ENCODE measurements around the gene KLK4.

The KLK4 gene

DNA sequence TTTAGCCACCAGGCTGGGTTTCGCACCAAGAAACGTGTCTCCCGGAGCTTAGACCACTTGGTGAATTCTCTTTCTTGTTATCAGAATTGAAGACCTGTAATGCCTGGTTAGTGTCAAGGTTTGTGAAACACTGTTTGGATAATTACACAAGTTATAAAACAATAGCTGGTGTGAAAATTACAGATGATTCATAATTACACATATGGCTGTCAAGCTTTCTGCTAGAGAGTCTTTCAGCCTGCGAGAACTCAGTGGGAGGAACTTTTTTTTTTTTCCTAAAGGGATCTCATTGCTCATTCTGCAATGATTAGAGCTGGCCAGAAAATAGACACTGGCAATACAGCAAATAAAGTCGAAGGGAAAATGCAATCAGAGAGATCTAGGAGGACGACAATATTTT is 13.4 kb upstream of the KLK4 start:
- no peak overlapping the region for H3K4me2 ChIP-seq
- H3K4me1 ChIP-seq (ENCODE audit: low read depth, poor library complexity, severe bottlenecking), result no peaks in the 10 kb centered on the region
- no peak overlapping the region for H3K27ac ChIP-seq
- H3K4me3 ChIP-seq (IDR thresholded peaks at IDR 0.05; ENCODE audit: insufficient read depth, low read depth, low read length), result no peak overlapping the region
- no peak overlapping the region for H3K9ac ChIP-seq
- no peaks in the 10 kb centered on the region for H3K36me3 ChIP-seq (ENCODE audit: insufficient read depth)
- H3K27me3 ChIP-seq (ENCODE audit: insufficient read depth, low read depth), result peaks cover 6% of the 10 kb centered on the region; the same call in 1 of the 2 replicates
- H3K79me2 ChIP-seq (ENCODE audit: insufficient read depth, low read depth), result no peaks in the 10 kb centered on the region
- no peaks in the 10 kb centered on the region for H4K20me1 ChIP-seq (ENCODE audit: insufficient read depth)
- TF ChIP-seq, protein P1, sequence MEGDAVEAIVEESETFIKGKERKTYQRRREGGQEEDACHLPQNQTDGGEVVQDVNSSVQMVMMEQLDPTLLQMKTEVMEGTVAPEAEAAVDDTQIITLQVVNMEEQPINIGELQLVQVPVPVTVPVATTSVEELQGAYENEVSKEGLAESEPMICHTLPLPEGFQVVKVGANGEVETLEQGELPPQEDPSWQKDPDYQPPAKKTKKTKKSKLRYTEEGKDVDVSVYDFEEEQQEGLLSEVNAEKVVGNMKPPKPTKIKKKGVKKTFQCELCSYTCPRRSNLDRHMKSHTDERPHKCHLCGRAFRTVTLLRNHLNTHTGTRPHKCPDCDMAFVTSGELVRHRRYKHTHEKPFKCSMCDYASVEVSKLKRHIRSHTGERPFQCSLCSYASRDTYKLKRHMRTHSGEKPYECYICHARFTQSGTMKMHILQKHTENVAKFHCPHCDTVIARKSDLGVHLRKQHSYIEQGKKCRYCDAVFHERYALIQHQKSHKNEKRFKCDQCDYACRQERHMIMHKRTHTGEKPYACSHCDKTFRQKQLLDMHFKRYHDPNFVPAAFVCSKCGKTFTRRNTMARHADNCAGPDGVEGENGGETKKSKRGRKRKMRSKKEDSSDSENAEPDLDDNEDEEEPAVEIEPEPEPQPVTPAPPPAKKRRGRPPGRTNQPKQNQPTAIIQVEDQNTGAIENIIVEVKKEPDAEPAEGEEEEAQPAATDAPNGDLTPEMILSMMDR (conservative IDR thresholded peaks at IDR 0.05; ENCODE audit: low read depth, low read length), result no peak
- H2AFZ ChIP-seq (ENCODE audit: low read depth), result no peak overlapping the region

DNA sequence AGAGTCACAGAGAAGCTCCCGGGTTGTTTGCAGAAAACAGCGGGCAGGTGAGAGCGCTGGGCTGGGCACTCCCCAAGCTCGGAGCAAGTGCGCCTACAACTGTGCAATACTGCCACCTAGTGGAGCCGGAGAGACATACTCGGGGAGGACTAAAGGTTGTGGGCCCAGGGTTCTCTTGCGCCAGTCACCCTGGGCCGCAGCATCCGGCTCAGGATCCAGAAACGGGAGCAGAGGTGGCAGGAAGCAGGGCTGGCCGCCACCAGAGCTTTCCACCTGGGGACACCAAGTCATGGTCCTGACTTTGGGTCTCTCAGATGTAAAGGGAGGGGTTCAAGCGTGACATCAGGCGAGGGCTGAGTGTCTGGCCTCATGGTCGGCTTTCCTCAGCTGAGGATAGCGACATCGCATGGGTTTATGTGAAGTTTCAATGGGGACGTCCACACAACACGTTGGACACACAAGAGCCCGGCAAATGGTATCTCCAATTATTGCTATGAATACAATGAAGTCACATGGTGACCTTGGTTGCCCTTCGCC is 11.2 kb upstream of the KLK4 start:
- Histone ChIP-seq H3K4me2 (no peak overlapping the region), H3K36me3 (ENCODE audit: insufficient read depth) (no peaks in the 10 kb centered on the region), H3K9ac (no peak overlapping the region), H3K27ac (no peak overlapping the region), H2AFZ (ENCODE audit: low read depth) (no peak overlapping the region), H3K4me3 (IDR thresholded peaks at IDR 0.05; ENCODE audit: insufficient read depth, low read depth, low read length) (no peak overlapping the region), H4K20me1 (ENCODE audit: insufficient read depth) (no peaks in the 10 kb centered on the region), H3K4me1 (ENCODE audit: low read depth, poor library complexity, severe bottlenecking) (no peaks in the 10 kb centered on the region), H3K27me3 (ENCODE audit: insufficient read depth, low read depth) (peaks cover 6% of the 10 kb centered on the region; the same call in 1 of the 2 replicates), H3K79me2 (ENCODE audit: insufficient read depth, low read depth) (no peaks in the 10 kb centered on the region)
- TF ChIP-seq, protein P1 (conservative IDR thresholded peaks at IDR 0.05; ENCODE audit: low read depth, low read length), result peak; percentile 56

DNA sequence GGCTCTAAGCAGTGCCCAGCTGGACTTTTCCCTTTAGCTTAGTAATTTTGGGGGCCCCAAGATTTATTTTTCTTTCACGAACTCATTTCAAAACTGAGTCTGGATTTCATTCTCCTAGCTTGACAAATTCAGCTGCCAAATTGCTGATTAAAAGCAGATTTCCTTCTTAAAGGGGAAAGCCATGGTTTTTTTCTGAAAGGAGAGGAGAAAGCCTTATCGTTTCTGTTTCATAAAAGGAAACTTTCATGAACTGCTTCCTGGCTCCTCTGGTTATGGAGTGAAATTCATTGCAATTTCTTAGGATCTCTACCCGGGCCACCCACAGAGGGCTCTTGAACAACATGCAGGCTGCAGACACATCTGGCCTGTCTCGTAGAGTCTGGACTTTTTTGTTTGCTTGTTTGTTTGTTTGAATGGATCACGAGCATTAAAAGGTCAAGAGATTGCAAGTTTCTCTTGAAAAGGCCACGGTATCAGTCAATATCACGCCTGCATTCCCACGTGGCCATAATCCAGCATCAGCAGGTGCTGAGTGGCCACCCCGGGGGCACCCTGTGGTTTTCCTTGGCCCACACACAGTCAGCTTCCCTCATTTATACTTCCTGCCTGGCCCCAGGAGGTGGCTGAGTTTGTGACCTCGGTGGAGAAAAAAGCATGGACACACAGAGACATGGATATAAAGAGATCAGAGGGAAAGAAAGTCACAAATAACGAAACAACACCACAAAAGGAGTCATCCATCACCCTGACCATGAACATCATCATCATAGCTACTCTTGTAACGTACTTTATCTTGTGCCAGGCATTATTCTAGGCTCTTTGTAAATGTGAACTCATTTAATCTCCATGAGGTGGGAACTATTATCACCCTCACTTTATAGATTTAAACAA is 10.5 kb upstream of the KLK4 start:
- TF ChIP-seq, protein P1 (conservative IDR thresholded peaks at IDR 0.05; ENCODE audit: low read depth, low read length), result no peak
- no peak overlapping the region for H3K4me2 ChIP-seq
- H4K20me1 ChIP-seq (ENCODE audit: insufficient read depth), result no peaks in the 10 kb centered on the region
- no peaks in the 10 kb centered on the region for H3K36me3 ChIP-seq (ENCODE audit: insufficient read depth)
- no peak overlapping the region for H3K9ac ChIP-seq
- no peaks in the 10 kb centered on the region for H3K79me2 ChIP-seq (ENCODE audit: insufficient read depth, low read depth)
- no peak overlapping the region for H2AFZ ChIP-seq (ENCODE audit: low read depth)
- no peaks in the 10 kb centered on the region for H3K4me1 ChIP-seq (ENCODE audit: low read depth, poor library complexity, severe bottlenecking)
- H3K27ac ChIP-seq, result no peak overlapping the region
- peaks cover 6% of the 10 kb centered on the region; the same call in 1 of the 2 replicates for H3K27me3 ChIP-seq (ENCODE audit: insufficient read depth, low read depth)
- H3K4me3 ChIP-seq (IDR thresholded peaks at IDR 0.05; ENCODE audit: insufficient read depth, low read depth, low read length), result no peak overlapping the region

DNA sequence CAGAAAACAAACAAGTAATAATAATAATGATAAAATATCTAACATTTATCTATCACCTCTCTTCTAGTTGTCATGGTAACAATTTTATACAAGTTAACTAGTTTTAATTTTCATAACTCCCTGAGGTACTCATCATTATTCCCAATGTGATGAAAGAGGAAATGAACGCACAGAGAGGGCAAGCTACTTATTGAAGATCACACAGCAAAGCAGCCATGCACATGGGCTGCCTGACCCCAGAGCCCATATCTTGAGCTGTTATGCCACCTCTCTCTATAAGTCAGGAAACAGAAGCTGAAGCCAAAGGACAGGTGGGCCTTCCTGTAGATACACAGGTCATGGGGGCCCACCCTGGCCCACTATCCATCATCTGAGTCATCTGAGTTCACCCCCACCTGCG is 4.9 kb upstream of the KLK4 start:
- Histone ChIP-seq H3K79me2 (ENCODE audit: insufficient read depth, low read depth) (no peaks in the 10 kb centered on the region), H3K4me1 (ENCODE audit: low read depth, poor library complexity, severe bottlenecking) (no peaks in the 10 kb centered on the region), H3K36me3 (ENCODE audit: insufficient read depth) (no peaks in the 10 kb centered on the region), H2AFZ (ENCODE audit: low read depth) (no peak overlapping the region), H4K20me1 (ENCODE audit: insufficient read depth) (no peaks in the 10 kb centered on the region), H3K27ac (no peak overlapping the region), H3K9ac (no peak overlapping the region), H3K27me3 (ENCODE audit: insufficient read depth, low read depth) (peaks cover 2% of the 10 kb centered on the region; the same call in 1 of the 2 replicates), H3K4me2 (no peak overlapping the region), H3K4me3 (IDR thresholded peaks at IDR 0.05; ENCODE audit: insufficient read depth, low read depth, low read length) (no peak overlapping the region)
- TF ChIP-seq, protein P1 (conservative IDR thresholded peaks at IDR 0.05; ENCODE audit: low read depth, low read length), result no peak
